ENCODE measurements around the gene INSRR.

The INSRR gene

GRCh38 chr1:156901966-156902915 lies 43.3 kb upstream of the INSRR start:
- TF ChIP-seq CTCF (IDR thresholded peaks at IDR 0.05; ENCODE audit: insufficient read depth, low read length, poor library complexity, severe bottlenecking) (no peak), EZH2phosphoT487 (conservative IDR thresholded peaks at IDR 0.05; ENCODE audit: low read length) (no peak)

GRCh38 chr1:156901590-156901900 lies 42.6 kb upstream of the INSRR start:
- Histone ChIP-seq H3K36me3 (ENCODE audit: low read length) (no peaks in the 10 kb centered on the region), H3F3A (ENCODE audit: insufficient read depth) (no peaks in the 10 kb centered on the region), H2AFZ (ENCODE audit: low read depth, low read length, severe bottlenecking) (no peak overlapping the region), H3K9me3 (ENCODE audit: insufficient read depth, low read length) (no peaks in the 10 kb centered on the region), H3K9me2 (replicated peaks; ENCODE audit: insufficient read depth, low read length) (no peaks in the 10 kb centered on the region), H3K27ac (ENCODE audit: low read depth, low read length) (no peak overlapping the region), H3K79me2 (ENCODE audit: insufficient read depth, low read length) (no peaks in the 10 kb centered on the region), H3K4me2 (ENCODE audit: low read depth, low read length, poor library complexity, severe bottlenecking) (no peak overlapping the region), H4K20me1 (ENCODE audit: low read depth, low read length) (no peaks in the 10 kb centered on the region), H3K27me3 (ENCODE audit: low read length) (no peaks in the 10 kb centered on the region), H3K9ac (ENCODE audit: low read length) (no peak overlapping the region), H3K4me3 (ENCODE audit: insufficient read depth, low read length, poor library complexity, severe bottlenecking) (no peak overlapping the region)
- TF ChIP-seq EZH2phosphoT487 (conservative IDR thresholded peaks at IDR 0.05; ENCODE audit: low read length): no peak
- TF ChIP-seq CTCF (IDR thresholded peaks at IDR 0.05; ENCODE audit: insufficient read depth, low read length, poor library complexity, severe bottlenecking): no peak

More at GRCh38 chr1:156901966-156902915, 43.3 kb upstream of the INSRR start:
- no peaks in the 10 kb centered on the region for H3F3A ChIP-seq (ENCODE audit: insufficient read depth)
- no peak overlapping the region for H3K4me3 ChIP-seq (ENCODE audit: insufficient read depth, low read length, poor library complexity, severe bottlenecking)
- H4K20me1 ChIP-seq (ENCODE audit: low read depth, low read length): no peaks in the 10 kb centered on the region
- H3K36me3 ChIP-seq (ENCODE audit: low read length): no peaks in the 10 kb centered on the region
- no peak overlapping the region for H3K9ac ChIP-seq (ENCODE audit: low read length)
- no peaks in the 10 kb centered on the region for H3K9me2 ChIP-seq (replicated peaks; ENCODE audit: insufficient read depth, low read length)
- H3K27me3 ChIP-seq (ENCODE audit: low read length): no peaks in the 10 kb centered on the region
- H3K9me3 ChIP-seq (ENCODE audit: insufficient read depth, low read length): no peaks in the 10 kb centered on the region
- no peaks in the 10 kb centered on the region for H3K79me2 ChIP-seq (ENCODE audit: insufficient read depth, low read length)
- H3K27ac ChIP-seq (ENCODE audit: low read depth, low read length): no peak overlapping the region
- H3K4me2 ChIP-seq (ENCODE audit: low read depth, low read length, poor library complexity, severe bottlenecking): no peak overlapping the region
- no peak overlapping the region for H2AFZ ChIP-seq (ENCODE audit: low read depth, low read length, severe bottlenecking)

- Histone ChIP-seq H3K4me3 (ENCODE audit: insufficient read depth, low read length, poor library complexity, severe bottlenecking) (no peak overlapping the region), H3K27ac (ENCODE audit: low read depth, low read length) (no peak overlapping the region), H4K20me1 (ENCODE audit: low read depth, low read length) (no peaks in the 10 kb centered on the region), H3K36me3 (ENCODE audit: low read length) (no peaks in the 10 kb centered on the region), H3K9ac (ENCODE audit: low read length) (no peak overlapping the region), H3K27me3 (ENCODE audit: low read length) (no peaks in the 10 kb centered on the region), H2AFZ (ENCODE audit: low read depth, low read length, severe bottlenecking) (no peak overlapping the region), H3K4me2 (ENCODE audit: low read depth, low read length, poor library complexity, severe bottlenecking) (no peak overlapping the region), H3F3A (ENCODE audit: insufficient read depth) (no peaks in the 10 kb centered on the region), H3K9me3 (ENCODE audit: insufficient read depth, low read length) (no peaks in the 10 kb centered on the region), H3K9me2 (replicated peaks; ENCODE audit: insufficient read depth, low read length) (no peaks in the 10 kb centered on the region), H3K79me2 (ENCODE audit: insufficient read depth, low read length) (no peaks in the 10 kb centered on the region)
- TF ChIP-seq CTCF (IDR thresholded peaks at IDR 0.05; ENCODE audit: insufficient read depth, low read length, poor library complexity, severe bottlenecking): no peak
- no peak for TF ChIP-seq EZH2phosphoT487 (conservative IDR thresholded peaks at IDR 0.05; ENCODE audit: low read length)
Measured at GRCh38 chr1:156900896-156901589, 42.1 kb upstream of the INSRR start.
